HepG2 (cell line): ENCODE measurements around the gene SS18L1. TPM values are rescaled to one million over a fixed set of nuclear protein-coding genes. Genes with fewer than 3 reads are reported as not detected.
A peak's percentile ranks its signal among the peaks of the same experiment; 100 is the strongest.

Experiments used
- ATAC-seq: fragments of 200-7000 bp; cut with Tn5 transposase; 3 replicates; pipeline ENCODE4 v1.9.1; 2020; ENCODE audit warnings: mild to moderate bottlenecking, moderate library complexity
- BruUV-seq: library from RNA; stranded (reverse); fragments of 400-500 nt; replicated peaks from 2 replicates; lab custom pipeline; 2021; lab: Mats Ljungman, UMichigan
- CTCF ChIA-PET: fragments of 300-600 bp; formaldehyde crosslinking; extraction: SDS; loops from one replicate; lab custom pipeline; 2021; ENCODE audit warnings: low total read pairs, inconsistent platforms, low intra/inter-chr PET ratio; lab: Yijun Ruan, JAX
- POLR2A ChIA-PET: fragments of 350-600 bp; sonication (Branson Sonifier 250); formaldehyde crosslinking; loops from one replicate; lab custom pipeline; 2020; ENCODE audit warnings: antibody characterized with exemption, inconsistent platforms; lab: Yijun Ruan, JAX
- DNase-seq: peaks from one replicate; pipeline ENCODE4 v3.0.0-alpha.2; 2015; ENCODE audit warnings: low spot score
- FAIRE-seq: peaks from 3 replicates; lab custom pipeline; 2011; peaks lifted over from hg19 to GRCh38; lab: Jason Lieb, UNC
- H2AFZ ChIP-seq: one replicate; pipeline ENCODE4 v1.6.1; 2011; ENCODE audit warnings: low read length, inconsistent platforms
- H3K27ac ChIP-seq: fragments of 300-600 bp; 3 replicates; pipeline ENCODE4 v1.8.0; 2011; ENCODE audit warnings: mixed run types, mild to moderate bottlenecking, mixed read lengths, low read length, inconsistent platforms; ENCODE audit not compliant: insufficient read depth; ENCODE audit errors: extremely low read length
- H3K27me3 ChIP-seq, 2 experiments: fragments of 200-600 bp in 1 of 2; 2 replicates in 1 of 2; 3 replicates in 1 of 2; pipeline versions ENCODE4 v1.6.0 to v1.8.0; 2011; ENCODE audit warnings: low read length in 2 of 2, mild to moderate bottlenecking in 2 of 2, moderate library complexity in 2 of 2, inconsistent platforms in 1 of 2; ENCODE audit not compliant: insufficient read depth in 2 of 2, control insufficient read depth in 1 of 2
- H3K36me3 ChIP-seq, 2 experiments: fragments of 200-600 bp in 1 of 2; replicated peaks in 1 of 2; 2 replicates in 1 of 2; 3 replicates in 1 of 2; pipeline versions ENCODE4 v1.5.1 to v1.8.0; 2011; ENCODE audit warnings: low read length in 2 of 2, inconsistent platforms in 1 of 2; ENCODE audit not compliant: insufficient read depth in 2 of 2, control insufficient read depth in 1 of 2
- H3K4me1 ChIP-seq: 2 replicates; pipeline ENCODE4 v1.5.1; 2012; ENCODE audit warnings: low read length, inconsistent platforms; ENCODE audit not compliant: insufficient read depth
- H3K4me2 ChIP-seq: 2 replicates; pipeline ENCODE4 v1.6.0; 2011; ENCODE audit warnings: low read depth, low read length, inconsistent platforms
- H3K4me3 ChIP-seq, 3 experiments: fragments of 200-600 bp in 1 of 3; sonication (generic), shearing (Covaris generic) in 1 of 3; replicated peaks in 1 of 3; 2 replicates each; pipeline ENCODE4 v1.5.1; 2011 to 2016; ENCODE audit warnings: low read length in 3 of 3, inconsistent platforms in 2 of 3, low read depth in 2 of 3, mild to moderate bottlenecking in 2 of 3, control low read depth in 1 of 3, mixed read lengths in 1 of 3; ENCODE audit not compliant: insufficient read depth in 1 of 3
- H3K79me2 ChIP-seq: one replicate; pipeline ENCODE4 v1.6.1; 2011; ENCODE audit warnings: low read length, inconsistent platforms; ENCODE audit not compliant: insufficient read depth
- H3K9ac ChIP-seq: 2 replicates; pipeline ENCODE4 v1.6.0; 2011; ENCODE audit warnings: mild to moderate bottlenecking, low read depth, low read length, inconsistent platforms; ENCODE audit not compliant: insufficient read depth
- H3K9me3 ChIP-seq: 2 replicates; pipeline ENCODE4 v1.5.1; 2012; ENCODE audit warnings: mild to moderate bottlenecking, low read length
- H4K20me1 ChIP-seq: 2 replicates; pipeline ENCODE4 v1.6.0; 2011; ENCODE audit warnings: inconsistent platforms, mild to moderate bottlenecking, low read length, moderate library complexity; ENCODE audit not compliant: insufficient read depth
- AGO2 ChIP-seq: fragments of 200-400 bp; formaldehyde crosslinking; optimal IDR thresholded peaks from 2 replicates; pipeline ENCODE3; 2017; ENCODE audit warnings: mild to moderate bottlenecking, low read depth, low read length, moderate library complexity
- ZNF737 ChIP-seq: sonication (generic); formaldehyde crosslinking; IDR thresholded peaks from 2 replicates; pipeline ENCODE4 v1.5.0; 2020; ENCODE audit warnings: missing genetic modification reagents, mild to moderate bottlenecking, borderline replicate concordance
- WGBS: methylation state at CpG from one replicate; pipeline ENCODE4 v1.1.6; 2017; ENCODE audit warnings: low lambda C conversion rate; 5-methylcytosine and 5-hydroxymethylcytosine counted together
- in situ Hi-C: cut with HindIII; loops from 2 replicates; pipeline ENCODE4 v1.10.0; 2017; ENCODE audit warnings: low pct_unique_long_range_greater_than_20kb; ENCODE audit not compliant: extremely low pct_ligation_motif_present
- intact Hi-C: fragments of 100-400 bp; cut with micrococcal nuclease; formaldehyde crosslinking; loops from one replicate; pipeline ENCODE4 v1.10.0; 2022; ENCODE audit not compliant: unreplicated experiment
- polyA plus RNA-seq, 8 experiments: library from polyadenylated mRNA; depleted of rRNA in 3 of 8; stranded (reverse) in 7 of 8; unstranded in 1 of 8; fragments of >200 nt; fragmentation: Illumina TruSeq in 4 of 8; extraction: Trizol in 4 of 8; gene quantifications; 2 replicates each; pipeline versions ENCODE4 v1.2.1 to v1.2.3, GENCODE V29; 2011 to 2016; ENCODE audit warnings: low read depth in 4 of 8, missing spikeins in 1 of 8, mixed read lengths in 1 of 8; ENCODE audit not compliant: insufficient read depth in 1 of 8
- total RNA-seq, 5 experiments: library from RNA; depleted of rRNA; stranded (reverse); fragments of >200 nt; fragmentation: Illumina TruSeq; extraction: Trizol; gene quantifications; 2 replicates each; pipeline ENCODE4 v1.2.3, GENCODE V29; 2016; ENCODE audit warnings: low read depth in 1 of 5
- TF ChIP-seq, protein P1 (sequence below): sonication (generic); formaldehyde crosslinking; IDR thresholded peaks from 2 replicates; pipeline ENCODE4 v1.5.1; 2020; ENCODE audit warnings: mild to moderate bottlenecking, missing genetic modification reagents
- TF ChIP-seq, protein P2 (sequence below): sonication (generic); formaldehyde crosslinking; IDR thresholded peaks from 2 replicates; pipeline ENCODE4 v1.4.0; 2020; ENCODE audit warnings: mild to moderate bottlenecking, missing genetic modification reagents

The SS18L1 gene
- total and polyA plus RNA-seq, 2 of the 13 experiments (the other 11 are each of a cell fraction or from before 2014, with no cell fraction given): 17.8 to 27.6 TPM

DNA sequence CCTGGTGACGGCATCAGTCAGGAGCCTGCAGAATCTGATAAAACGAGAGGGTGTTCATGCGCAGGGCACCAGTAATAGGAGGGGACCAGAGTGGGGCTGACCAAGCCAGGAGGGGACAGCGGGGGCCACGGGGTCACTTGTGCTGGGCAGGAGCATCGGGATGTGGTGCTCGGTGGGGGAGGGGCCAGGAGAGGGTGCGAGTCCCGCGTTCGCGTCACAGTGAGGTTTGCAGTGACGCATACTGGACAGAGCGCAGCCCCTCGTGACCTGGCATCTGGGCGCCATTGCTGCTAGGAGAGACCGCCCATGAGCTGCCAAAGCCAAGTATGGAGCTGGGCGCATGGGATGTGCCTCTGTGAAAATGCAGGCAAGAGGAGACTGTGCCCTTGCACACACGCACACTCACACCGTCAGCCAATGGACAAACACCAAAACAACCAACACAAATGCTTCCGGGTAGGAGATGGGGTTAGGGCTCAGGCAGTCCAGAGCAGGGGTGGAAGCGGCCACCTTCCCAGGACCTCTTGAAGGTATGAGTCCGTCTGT is 25.4 kb downstream of the SS18L1 start:
- H3K36me3 ChIP-seq: peaks cover 40 to 64% of the 10 kb centered on the region in 2 experiments; a peak in 4 of 5 replicates
- H3K9me3 ChIP-seq: no peaks in the 10 kb centered on the region
- H3K79me2 ChIP-seq: no peaks in the 10 kb centered on the region
- no peaks in the 10 kb centered on the region for H4K20me1 ChIP-seq
- H3K4me1 ChIP-seq: no peaks in the 10 kb centered on the region
- intact Hi-C loops: no loop called here
- H3K4me2 ChIP-seq: no peak overlapping the region
- FAIRE-seq (no peak), ATAC-seq (no peak), DNase-seq (no peak)
- ChIA-PET POLR2A (no interaction called here), CTCF (no interaction called here)
- in situ Hi-C loops: no loop called here
- H3K4me3 ChIP-seq: no peak overlapping the region
- no TSS peak for BruUV-seq
- H2AFZ ChIP-seq: no peak overlapping the region
- H3K27ac ChIP-seq: no peak overlapping the region
- 97% methylated on average over 23 of the region's 23 CpGs for WGBS
- no peak overlapping the region for H3K9ac ChIP-seq
- TF ChIP-seq, protein P1, sequence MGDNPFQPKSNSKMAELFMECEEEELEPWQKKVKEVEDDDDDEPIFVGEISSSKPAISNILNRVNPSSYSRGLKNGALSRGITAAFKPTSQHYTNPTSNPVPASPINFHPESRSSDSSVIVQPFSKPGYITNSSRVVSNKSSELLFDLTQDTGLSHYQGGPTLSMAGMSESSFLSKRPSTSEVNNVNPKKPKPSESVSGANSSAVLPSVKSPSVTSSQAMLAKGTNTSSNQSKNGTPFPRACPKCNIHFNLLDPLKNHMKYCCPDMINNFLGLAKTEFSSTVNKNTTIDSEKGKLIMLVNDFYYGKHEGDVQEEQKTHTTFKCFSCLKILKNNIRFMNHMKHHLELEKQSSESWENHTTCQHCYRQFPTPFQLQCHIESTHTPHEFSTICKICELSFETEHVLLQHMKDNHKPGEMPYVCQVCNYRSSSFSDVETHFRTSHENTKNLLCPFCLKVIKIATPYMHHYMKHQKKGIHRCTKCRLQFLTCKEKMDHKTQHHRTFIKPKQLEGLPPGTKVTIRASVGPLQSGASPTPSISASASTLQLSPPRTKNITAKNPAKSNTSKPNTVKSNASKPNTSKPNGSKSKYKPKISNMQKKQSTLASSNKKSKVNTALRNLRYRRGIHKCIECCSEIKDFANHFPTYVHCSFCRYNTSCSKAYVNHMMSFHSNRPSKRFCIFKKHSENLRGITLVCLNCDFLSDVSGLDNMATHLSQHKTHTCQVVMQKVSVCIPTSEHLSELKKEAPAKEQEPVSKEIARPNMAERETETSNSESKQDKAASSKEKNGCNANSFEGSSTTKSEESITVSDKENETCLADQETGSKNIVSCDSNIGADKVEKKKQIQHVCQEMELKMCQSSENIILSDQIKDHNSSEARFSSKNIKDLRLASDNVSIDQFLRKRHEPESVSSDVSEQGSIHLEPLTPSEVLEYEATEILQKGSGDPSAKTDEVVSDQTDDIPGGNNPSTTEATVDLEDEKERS (CRISPR knock-in tag): no peak
- TF ChIP-seq ZNF737 (CRISPR knock-in tag) (0 out of 2 replicates have a peak, but pooled peaks have one; percentile 35), AGO2 (peak; percentile 68)
- TF ChIP-seq, protein P2, sequence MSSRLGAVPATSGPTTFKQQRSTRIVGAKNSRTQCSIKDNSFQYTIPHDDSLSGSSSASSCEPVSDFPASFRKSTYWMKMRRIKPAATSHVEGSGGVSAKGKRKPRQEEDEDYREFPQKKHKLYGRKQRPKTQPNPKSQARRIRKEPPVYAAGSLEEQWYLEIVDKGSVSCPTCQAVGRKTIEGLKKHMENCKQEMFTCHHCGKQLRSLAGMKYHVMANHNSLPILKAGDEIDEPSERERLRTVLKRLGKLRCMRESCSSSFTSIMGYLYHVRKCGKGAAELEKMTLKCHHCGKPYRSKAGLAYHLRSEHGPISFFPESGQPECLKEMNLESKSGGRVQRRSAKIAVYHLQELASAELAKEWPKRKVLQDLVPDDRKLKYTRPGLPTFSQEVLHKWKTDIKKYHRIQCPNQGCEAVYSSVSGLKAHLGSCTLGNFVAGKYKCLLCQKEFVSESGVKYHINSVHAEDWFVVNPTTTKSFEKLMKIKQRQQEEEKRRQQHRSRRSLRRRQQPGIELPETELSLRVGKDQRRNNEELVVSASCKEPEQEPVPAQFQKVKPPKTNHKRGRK: no peak
- H3K27me3 ChIP-seq: no peaks in the 10 kb centered on the region
